Motor neuron (in vitro differentiated cells): ENCODE data around the gene ALDOB. TPM values are rescaled to one million over a fixed set of nuclear protein-coding genes. Genes with fewer than 3 reads are reported as not detected.

ENCODE experiments used
- ATAC-seq, 8 experiments: fragments of 200-7000 bp; cut with Tn5 transposase; replicated peaks in 6 of 8; 2 replicates each; pipeline ENCODE4 v1.8.0; 2021; ENCODE audit warnings: mild to moderate bottlenecking in 8 of 8, moderate library complexity in 8 of 8
- H3K27ac ChIP-seq, 2 donors: fragments of 250-450 bp; sonication (Bioruptor Pico); 2 replicates each; pipeline ENCODE4 v1.9.0; 2021; ENCODE audit warnings: antibody characterized with exemption in 2 of 2, mild to moderate bottlenecking in 2 of 2, moderate library complexity in 1 of 2
- H3K4me1 ChIP-seq, 2 donors: fragments of 250-450 bp; sonication (Bioruptor Pico); replicated peaks in 1 of 2; 2 replicates each; pipeline ENCODE4 v1.6.1; 2021; ENCODE audit warnings: antibody characterized with exemption in 2 of 2, mild to moderate bottlenecking in 2 of 2, moderate library complexity in 1 of 2
- H3K4me3 ChIP-seq, 5 donors: fragments of 250-450 bp; sonication (Bioruptor Pico); 2 replicates each; pipeline ENCODE4 v1.9.0; 2021; ENCODE audit warnings: antibody characterized with exemption in 5 of 5, mild to moderate bottlenecking in 5 of 5, moderate library complexity in 4 of 5
- WGBS, 10 experiments: fragments of 450-650 bp; shearing (Covaris generic); methylation state at CpG; one replicate each; pipeline ENCODE4 v1.0.0; 2022; 5-methylcytosine and 5-hydroxymethylcytosine counted together
- in situ Hi-C, 9 experiments: fragments of 400-800 bp; cut with MboI; loops; one replicate each; pipeline ENCODE4 v1.15.0; 2021; ENCODE audit warnings: low sequenced_read_pairs in 9 of 9, low pct_unique_long_range_greater_than_20kb in 2 of 9; ENCODE audit not compliant: unreplicated experiment in 9 of 9
- total RNA-seq, 8 experiments: library from RNA; unstranded; fragments of 300-600 nt; gene quantifications; 2 replicates each; pipeline versions ENCODE4 v1.2.3 to v1.2.4, GENCODE V29; 2022

ALDOB gene
- total RNA-seq, 8 experiments from 2014 or later, result 0.18 to 1.0 (median 0.46) TPM; not detected in 1

- Histone ChIP-seq H3K4me1 (no peaks in the 10 kb centered on the region), H3K27ac (no peak overlapping the region), H3K4me3 (no peak overlapping the region)
- in situ Hi-C loops, result no loop called here
- no peak for ATAC-seq
- WGBS, 10 experiments, result 67 to 100% (median 93%) methylated on average over 1 to 4 of the region's 4 CpGs; no CpG with 5 or more reads in 2 of the 10 experiments
Measured at GRCh38 chr9:101451498-101451897, 15.9 kb upstream of the ALDOB start.

- Histone ChIP-seq H3K27ac (no peak overlapping the region), H3K4me1 (no peaks in the 10 kb centered on the region), H3K4me3 (no peak overlapping the region)
- in situ Hi-C loops, result no loop called here
- WGBS, 10 experiments, result 0 to 87% (median 58%) methylated on average over 1 to 4 of the region's 4 CpGs; no CpG with 5 or more reads in 1 of the 10 experiments
- ATAC-seq, result no peak
Measured at GRCh38 chr9:101450931-101451330, 15.4 kb upstream of the ALDOB start.

- H3K4me3 ChIP-seq, result peak overlapping the region; percentile 39 to 66 (median 49)
- H3K4me1 ChIP-seq, result no peaks in the 10 kb centered on the region
- H3K27ac ChIP-seq, result no peak overlapping the region
- 0 to 50% (median 3%) methylated on average over 1 to 17 of the region's 40 CpGs for WGBS, 10 experiments
- peak; percentile 96 to 100 (median 98) for ATAC-seq
- in situ Hi-C loops, result no loop called here
Measured at GRCh38 chr9:101449071-101449721, 13.6 kb upstream of the ALDOB start.

GRCh38 chr9:101448680-101449070, 13.1 kb upstream of the ALDOB start:
- in situ Hi-C loops, result no loop called here
- no peak overlapping the region for H3K27ac ChIP-seq
- 21 to 70% (median 50%) methylated on average over 3 to 4 of the region's 4 CpGs; no CpG with 5 or more reads in 1 of the 10 experiments for WGBS, 10 experiments
- peak overlapping the region in 1 of 5 donors; percentile 66 for H3K4me3 ChIP-seq
- no peaks in the 10 kb centered on the region for H3K4me1 ChIP-seq
- no peak for ATAC-seq

GRCh38 chr9:101446732-101447131, 11.2 kb upstream of the ALDOB start:
- no peak for ATAC-seq
- no peak overlapping the region for H3K27ac ChIP-seq
- in situ Hi-C loops, result no loop called here
- no peak overlapping the region for H3K4me3 ChIP-seq
- H3K4me1 ChIP-seq, result no peaks in the 10 kb centered on the region

- in situ Hi-C loops, result no loop called here
- ATAC-seq, result peak in 1 of 8 experiments; percentile 4
- no peaks in the 10 kb centered on the region for H3K4me1 ChIP-seq
- H3K27ac ChIP-seq, result no peak overlapping the region
- 14 to 86% (median 66%) methylated on average over 3 to 5 of the region's 5 CpGs for WGBS, 10 experiments
- no peak overlapping the region for H3K4me3 ChIP-seq
Measured at GRCh38 chr9:101445353-101446029, 9.9 kb upstream of the ALDOB start.

- no peaks in the 10 kb centered on the region for H3K4me1 ChIP-seq
- H3K27ac ChIP-seq, result no peak overlapping the region
- no peak for ATAC-seq
- in situ Hi-C loops, result no loop called here
- no peak overlapping the region for H3K4me3 ChIP-seq
- WGBS, 10 experiments, result 17 to 89% (median 68%) methylated on average over 1 to 6 of the region's 9 CpGs; no CpG with 5 or more reads in 5 of the 10 experiments
Measured at GRCh38 chr9:101443364-101443771, 7.8 kb upstream of the ALDOB start.

GRCh38 chr9:101442736-101443135, 7.2 kb upstream of the ALDOB start:
- in situ Hi-C loops, result no loop called here
- Histone ChIP-seq H3K4me1 (no peaks in the 10 kb centered on the region), H3K4me3 (no peak overlapping the region), H3K27ac (no peak overlapping the region)
- WGBS, 10 experiments, result 6 to 97% (median 53%) methylated on average over 1 to 3 of the region's 3 CpGs
- ATAC-seq, result no peak

GRCh38 chr9:101442318-101442717, 6.7 kb upstream of the ALDOB start:
- WGBS, 10 experiments, result 17 to 100% (median 92%) methylated on average over 1 to 3 of the region's 3 CpGs; no CpG with 5 or more reads in 3 of the 10 experiments
- Histone ChIP-seq H3K27ac (no peak overlapping the region), H3K4me1 (no peaks in the 10 kb centered on the region), H3K4me3 (no peak overlapping the region)
- no peak for ATAC-seq
- in situ Hi-C loops, result no loop called here

GRCh38 chr9:101440714-101441230, 5.2 kb upstream of the ALDOB start:
- in situ Hi-C loops, result no loop called here
- 26 to 80% (median 66%) methylated on average over 1 to 3 of the region's 3 CpGs for WGBS, 10 experiments
- Histone ChIP-seq H3K27ac (no peak overlapping the region), H3K4me3 (no peak overlapping the region), H3K4me1 (no peaks in the 10 kb centered on the region)
- ATAC-seq, result no peak

- no peak for ATAC-seq
- no peak overlapping the region for H3K27ac ChIP-seq
- no peak overlapping the region for H3K4me3 ChIP-seq
- WGBS, 10 experiments, result 17 to 85% (median 78%) methylated on average over 1 to 3 of the region's 3 CpGs; no CpG with 5 or more reads in 1 of the 10 experiments
- no peaks in the 10 kb centered on the region for H3K4me1 ChIP-seq
- in situ Hi-C loops, result no loop called here
Measured at GRCh38 chr9:101438523-101438922, 2.9 kb upstream of the ALDOB start.

GRCh38 chr9:101437806-101438232, 2.2 kb upstream of the ALDOB start:
- no peaks in the 10 kb centered on the region for H3K4me1 ChIP-seq
- no peak overlapping the region for H3K4me3 ChIP-seq
- no peak overlapping the region for H3K27ac ChIP-seq
- whole genome bisulfite sequencing, 10 experiments, result 40 to 94% (median 72%) methylated on average over 1 to 2 of the region's 2 CpGs; no CpG with 5 or more reads in 5 of the 10 experiments
- ATAC-seq, result peak in 1 of 8 experiments; percentile 62
- in situ Hi-C loops, result no loop called here

- no peak for ATAC-seq
Measured at GRCh38 chr9:101434998-101435397, 576 bp downstream of the ALDOB start.

More at GRCh38 chr9:101434998-101435397, 576 bp downstream of the ALDOB start:
- WGBS, 10 experiments, result 26 to 100% (median 83%) methylated on average over 1 to 3 of the region's 3 CpGs; no CpG with 5 or more reads in 1 of the 10 experiments
- no peaks in the 10 kb centered on the region for H3K4me1 ChIP-seq
- in situ Hi-C loops, result no loop called here
- H3K27ac ChIP-seq, result no peak overlapping the region
- no peak overlapping the region for H3K4me3 ChIP-seq
